ENCODE data around the gene MYO1G.
A peak's percentile ranks its signal among the peaks of the same experiment; 100 is the strongest.
"Not testable (repeated sequence)": the region's sequence is repeated elsewhere in the genome, so short reads cannot be mapped to it uniquely, and the experiment has no call there.

The MYO1G gene

DNA sequence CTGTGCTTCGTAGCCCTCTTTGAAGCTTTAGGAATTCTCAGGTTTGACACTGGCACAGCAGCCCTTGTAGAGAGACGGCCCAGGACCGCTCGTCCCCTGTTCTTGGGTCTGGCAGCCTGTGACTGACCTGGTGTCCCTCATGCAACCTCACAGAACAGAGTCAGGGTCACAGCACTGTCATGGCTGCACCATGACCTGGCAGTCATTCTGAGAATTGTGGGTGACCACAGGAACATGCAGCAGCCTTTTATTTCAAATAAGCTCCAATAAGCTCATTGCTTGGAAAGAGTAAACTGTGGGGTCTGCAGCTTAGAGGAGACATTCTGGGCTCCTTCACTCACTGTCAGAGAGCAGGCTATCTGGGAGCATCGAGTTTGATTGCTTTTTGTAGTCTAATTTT is 42.5 kb downstream of the MYO1G start:
- DNase-seq = no peak

DNA sequence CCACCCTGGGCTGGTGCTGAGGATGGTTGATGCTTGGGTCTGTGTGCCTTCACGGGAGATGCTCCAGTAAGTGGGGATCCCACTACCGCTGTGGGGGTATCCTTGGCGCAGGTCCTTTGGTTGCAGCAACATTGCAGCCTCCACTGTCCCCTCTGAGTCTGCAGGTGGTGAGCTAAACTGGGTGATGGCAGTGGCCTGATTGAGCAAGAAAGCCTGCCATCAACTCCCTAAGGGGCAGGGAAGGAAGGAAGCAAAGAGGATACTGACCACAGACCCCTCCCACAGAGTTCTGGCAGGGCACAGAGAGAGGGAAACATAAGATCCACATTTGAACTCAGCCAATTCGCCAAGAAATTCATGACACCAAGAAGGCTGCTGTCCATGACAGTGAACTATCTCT is 43.2 kb downstream of the MYO1G start:
- no peak for DNase-seq

DNA sequence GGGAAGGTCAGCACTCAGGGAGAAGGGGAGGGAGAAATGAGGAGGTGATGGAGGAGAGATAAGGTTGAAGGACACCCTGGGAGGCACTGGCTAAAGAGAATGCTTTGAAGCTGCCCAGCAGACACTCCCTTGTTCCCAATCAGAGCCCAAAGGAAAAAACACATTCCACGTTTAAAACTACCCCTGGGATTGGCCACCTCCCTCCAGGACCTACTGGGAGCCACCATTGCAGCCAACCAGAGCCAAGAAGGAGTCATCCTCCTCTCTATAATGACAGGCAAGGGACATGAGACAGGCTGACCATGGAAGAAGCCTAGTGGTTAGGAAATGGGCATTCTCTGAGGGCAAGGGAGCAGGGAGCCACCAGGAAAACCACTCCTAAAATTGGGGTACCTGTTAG is 43.8 kb downstream of the MYO1G start:
- DNase-seq = no peak

DNA sequence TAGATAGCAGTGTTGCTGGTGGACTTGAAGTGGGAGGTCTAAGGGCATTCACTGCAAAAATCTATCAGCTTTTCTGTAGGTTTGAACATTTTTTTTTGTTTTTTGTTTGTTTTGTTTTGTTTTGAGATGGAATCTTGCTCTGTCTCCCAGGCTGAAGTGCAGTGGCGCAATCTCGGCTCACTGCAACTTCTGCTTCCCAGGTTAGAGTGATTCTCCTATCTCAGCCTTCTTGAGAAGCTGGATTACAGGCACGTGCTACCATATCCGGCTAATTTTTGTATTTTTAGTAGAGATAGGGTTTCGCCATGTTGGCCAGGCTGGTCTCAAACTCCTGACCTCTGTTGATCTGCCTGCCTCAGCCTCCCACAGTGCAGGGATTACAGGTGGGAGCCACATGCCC is 44.3 kb downstream of the MYO1G start:
- not testable (repeated sequence) for DNase-seq

DNA sequence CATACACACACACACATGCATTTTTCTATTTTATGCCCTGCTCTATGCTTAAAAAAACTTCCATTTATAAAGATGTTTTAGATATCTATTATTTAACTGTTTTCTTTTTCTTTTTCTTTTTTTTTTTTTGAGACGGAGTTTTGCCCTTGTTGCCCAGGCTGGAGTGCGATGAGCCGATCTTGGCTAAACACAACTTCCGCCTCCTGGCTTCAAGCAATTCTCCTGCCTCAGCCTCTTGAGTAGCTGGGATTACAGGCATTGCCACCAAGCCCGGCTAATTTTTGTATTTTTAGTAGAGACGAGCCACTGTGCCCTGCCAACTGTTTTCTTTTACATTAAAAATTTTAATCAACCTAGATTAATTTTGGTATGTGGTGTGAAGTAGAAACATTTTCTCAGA is 47.9 kb downstream of the MYO1G start:
- no peak for DNase-seq

DNA sequence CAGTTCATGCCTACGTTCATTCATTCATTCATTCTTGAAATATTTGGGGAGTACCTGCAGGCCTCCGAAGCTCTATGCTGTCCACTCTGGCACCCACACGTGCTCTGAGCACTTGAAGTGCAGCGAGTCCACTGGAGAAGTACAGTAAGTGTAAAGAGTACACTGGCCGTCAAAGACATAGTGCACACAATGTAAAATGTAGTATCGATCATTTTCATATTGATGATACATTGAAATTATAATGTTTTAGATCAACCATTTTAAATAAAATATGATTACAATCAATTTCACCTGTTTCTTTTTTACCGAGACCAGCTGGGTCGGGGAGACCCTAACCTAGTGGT is 56.5 kb downstream of the MYO1G start:
- no peak for DNase-seq

DNA sequence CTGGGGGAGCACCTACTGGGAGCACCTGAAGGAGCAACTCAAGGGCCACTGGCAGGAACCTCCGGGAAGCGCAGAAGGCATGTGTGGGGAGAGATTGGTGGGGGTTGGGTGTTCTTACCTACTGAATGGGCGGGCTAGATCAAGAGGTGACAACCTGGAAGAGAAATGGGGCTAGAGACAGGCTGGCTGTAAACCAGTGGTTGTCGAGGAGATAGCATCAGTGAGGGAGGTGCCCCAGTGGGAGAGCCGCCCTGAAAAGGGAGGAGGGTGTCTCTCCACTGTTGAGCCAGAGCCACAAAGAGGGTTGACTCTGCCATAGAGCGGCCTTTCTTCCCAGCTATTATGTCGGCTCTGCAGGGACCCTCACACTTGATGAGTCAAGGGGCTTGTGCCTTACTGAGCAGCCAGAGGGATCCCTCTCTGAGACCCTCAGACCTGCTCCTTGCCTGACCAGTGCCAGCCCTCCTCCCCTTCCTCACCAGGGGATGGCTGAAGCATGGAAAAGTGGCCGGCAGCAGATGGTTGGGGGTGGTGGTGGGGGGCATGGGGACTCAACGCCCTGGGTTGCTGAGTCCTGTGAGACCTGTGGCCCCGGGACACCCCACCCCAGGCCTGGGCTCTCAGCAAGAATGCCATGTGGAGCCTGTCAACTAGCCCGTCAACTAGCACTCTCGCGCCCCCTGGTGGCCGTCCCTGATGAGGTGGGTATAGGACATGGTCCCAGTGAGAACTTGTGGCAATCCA is 57.0 kb downstream of the MYO1G start:
- DNase-seq = peak; percentile 79 to 94 (median 84)

DNA sequence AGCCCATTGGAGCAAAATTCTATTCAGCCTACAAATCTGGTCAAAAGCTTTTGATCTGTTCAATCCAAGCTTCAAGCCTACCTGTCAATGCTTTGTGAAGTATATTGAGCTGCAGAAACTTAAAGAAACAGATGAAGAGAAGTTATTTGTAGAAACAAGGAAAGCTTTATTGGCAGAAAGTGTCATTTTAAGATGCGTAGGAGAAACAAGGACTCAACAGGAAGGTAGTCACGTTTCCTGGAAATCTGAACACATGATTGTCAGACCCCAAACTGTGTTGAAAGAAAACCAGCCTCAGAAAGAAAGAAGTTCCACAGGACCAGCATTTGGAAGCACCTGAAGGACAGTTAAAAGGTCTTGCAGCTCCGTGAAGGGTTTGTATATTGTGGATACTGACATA is 58.7 kb downstream of the MYO1G start:
- no peak for DNase-seq

DNA sequence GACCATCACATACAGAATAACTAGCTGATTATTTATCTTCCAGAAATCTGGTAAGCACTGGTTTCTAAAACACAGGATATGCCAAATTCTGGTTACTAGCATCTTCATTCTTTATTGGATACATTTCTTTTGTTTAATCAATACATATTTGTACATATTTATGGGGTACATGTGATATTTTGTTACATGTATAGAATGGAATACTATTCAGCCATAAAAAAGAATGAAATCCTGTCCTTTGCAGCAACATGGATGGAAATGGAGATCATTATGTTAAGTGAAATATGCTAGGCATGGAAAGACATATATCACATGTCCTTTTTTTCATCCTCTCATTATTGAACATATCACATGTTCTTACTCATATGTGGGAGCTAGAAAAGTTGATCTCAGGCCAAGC is 60.8 kb downstream of the MYO1G start:
- no peak for DNase-seq

DNA sequence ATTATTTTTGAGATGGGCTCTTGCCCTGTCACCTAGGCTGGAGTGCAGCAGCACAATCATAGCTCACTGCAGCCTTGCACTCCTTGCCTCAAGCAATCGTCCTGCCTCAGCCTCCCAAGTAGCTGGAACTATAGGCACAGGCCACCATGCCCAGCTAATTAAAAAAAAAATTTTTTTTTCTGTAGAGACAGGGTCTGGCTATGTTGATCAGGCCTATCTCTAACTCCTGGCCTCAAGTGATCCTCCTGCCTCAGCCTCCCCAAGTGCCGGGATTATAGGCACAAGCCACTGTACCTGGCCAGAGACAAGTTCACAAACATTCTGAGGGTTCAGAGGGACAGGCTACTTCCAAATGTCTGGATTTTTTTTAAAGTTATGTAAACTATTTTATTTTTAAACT is 61.4 kb downstream of the MYO1G start:
- DNase-seq = no peak

DNA sequence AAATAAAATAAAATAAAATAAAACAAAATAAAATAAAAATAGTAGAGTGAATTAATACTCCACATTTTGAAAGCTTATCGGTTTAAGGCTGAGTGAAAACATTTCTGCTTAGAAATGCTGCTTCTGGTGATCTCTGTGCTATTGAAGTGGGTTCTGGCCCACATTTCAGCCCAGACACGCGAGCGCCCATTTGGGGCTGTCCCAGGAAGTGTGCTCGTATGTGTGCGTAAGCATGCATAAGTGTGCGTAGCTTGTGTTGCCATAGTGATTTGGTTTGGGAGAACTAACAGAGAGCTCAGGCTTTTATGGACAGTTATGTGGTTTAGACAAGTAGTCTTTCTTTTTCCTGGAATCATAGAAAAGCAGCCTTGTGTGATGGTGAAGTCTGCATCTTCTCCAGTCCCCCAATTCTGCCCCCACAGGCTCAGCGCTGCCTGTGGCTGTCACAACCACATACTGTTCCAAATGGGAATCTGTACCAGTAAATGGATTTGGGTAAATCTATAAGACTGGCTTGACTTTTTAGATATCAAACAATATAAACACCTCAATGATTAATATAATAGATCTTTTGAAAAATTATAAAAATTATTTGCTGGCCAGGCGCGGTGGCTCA is 63.7 kb downstream of the MYO1G start:
- DNase-seq = peak in 4 of 5 donors; percentile 39 to 61 (median 53)

DNA sequence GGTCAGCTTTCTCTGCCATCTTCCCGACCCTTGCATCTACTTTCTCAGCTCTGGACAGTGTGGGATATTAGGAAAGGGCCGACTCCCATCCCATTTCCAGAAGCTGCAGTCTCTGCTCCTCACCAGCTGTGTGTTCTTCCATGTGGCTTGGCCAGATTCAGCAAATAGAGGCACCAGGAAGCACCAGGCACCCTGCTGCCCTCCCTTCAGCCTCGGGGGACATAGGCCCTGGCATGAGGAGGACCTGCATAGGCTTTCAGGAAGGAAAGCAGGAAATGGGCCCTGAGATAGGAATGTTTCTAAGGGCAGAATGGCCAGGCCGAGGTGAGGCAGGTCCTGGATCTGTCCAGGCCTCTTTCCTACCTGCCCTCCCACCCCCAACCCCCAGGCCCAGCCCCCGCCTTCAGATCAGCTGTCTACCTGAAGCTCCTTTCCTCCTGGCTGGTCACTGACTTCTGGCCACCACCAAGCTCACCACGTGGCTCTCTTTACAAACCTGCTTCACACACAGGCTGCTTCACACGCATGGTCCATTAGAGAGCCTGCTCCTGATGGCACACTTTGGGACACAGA is 66.0 kb downstream of the MYO1G start:
- no peak for DNase-seq
